BE2C (cell line): Measurements from ENCODE around the gene MCM5.

ENCODE experiments used
- DNase-seq: peaks from one replicate; pipeline ENCODE4 v3.0.0-alpha.2; 2020
- H3K27me3 ChIP-seq: fragments of 250-450 bp; sonication (Bioruptor Pico); 2 replicates; pipeline ENCODE4 v1.5.1; 2020; ENCODE audit warnings: mild to moderate bottlenecking
- H3K36me3 ChIP-seq: fragments of 250-450 bp; sonication (Bioruptor Pico); 2 replicates; pipeline ENCODE4 v1.5.1; 2020; ENCODE audit warnings: mild to moderate bottlenecking
- H3K4me1 ChIP-seq: fragments of 250-450 bp; sonication (Bioruptor Pico); 2 replicates; pipeline ENCODE4 v1.5.1; 2020
- H3K4me3 ChIP-seq: 2 replicates; pipeline ENCODE4 v1.5.1; 2011; ENCODE audit warnings: low read depth, low read length
- H3K9me3 ChIP-seq: fragments of 250-450 bp; sonication (Bioruptor Pico); 2 replicates; pipeline ENCODE4 v1.5.1; 2020
- TF ChIP-seq, protein P1 (sequence below): IDR thresholded peaks from 2 replicates; pipeline ENCODE4 v1.5.1; 2012; ENCODE audit warnings: mild to moderate bottlenecking, low read depth, low read length

The MCM5 gene

DNA sequence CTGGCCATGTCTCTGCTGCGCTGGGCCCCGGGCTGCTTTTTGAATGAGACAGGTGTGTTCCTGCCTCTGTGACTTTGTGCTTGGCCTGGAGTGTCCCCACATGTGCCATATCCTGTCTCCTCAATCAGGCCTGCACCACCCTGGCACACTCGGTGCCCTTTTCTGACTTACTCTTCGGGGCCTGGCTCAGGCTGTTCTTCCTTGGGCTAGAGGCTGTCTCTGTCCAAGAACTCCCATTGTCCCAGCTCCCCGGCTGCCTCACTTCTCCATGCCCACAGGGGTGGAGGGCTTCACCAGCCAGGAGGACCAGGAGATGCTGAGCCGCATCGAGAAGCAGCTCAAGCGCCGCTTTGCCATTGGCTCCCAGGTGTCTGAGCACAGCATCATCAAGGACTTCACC, 23.0 kb downstream of the MCM5 start:
- Histone ChIP-seq H3K9me3 (no peaks in the 10 kb centered on the region), H3K36me3 (peaks cover 80% of the 10 kb centered on the region), H3K4me1 (no peaks in the 10 kb centered on the region), H3K27me3 (no peaks in the 10 kb centered on the region), H3K4me3 (no peak overlapping the region)
- TF ChIP-seq, protein P1, sequence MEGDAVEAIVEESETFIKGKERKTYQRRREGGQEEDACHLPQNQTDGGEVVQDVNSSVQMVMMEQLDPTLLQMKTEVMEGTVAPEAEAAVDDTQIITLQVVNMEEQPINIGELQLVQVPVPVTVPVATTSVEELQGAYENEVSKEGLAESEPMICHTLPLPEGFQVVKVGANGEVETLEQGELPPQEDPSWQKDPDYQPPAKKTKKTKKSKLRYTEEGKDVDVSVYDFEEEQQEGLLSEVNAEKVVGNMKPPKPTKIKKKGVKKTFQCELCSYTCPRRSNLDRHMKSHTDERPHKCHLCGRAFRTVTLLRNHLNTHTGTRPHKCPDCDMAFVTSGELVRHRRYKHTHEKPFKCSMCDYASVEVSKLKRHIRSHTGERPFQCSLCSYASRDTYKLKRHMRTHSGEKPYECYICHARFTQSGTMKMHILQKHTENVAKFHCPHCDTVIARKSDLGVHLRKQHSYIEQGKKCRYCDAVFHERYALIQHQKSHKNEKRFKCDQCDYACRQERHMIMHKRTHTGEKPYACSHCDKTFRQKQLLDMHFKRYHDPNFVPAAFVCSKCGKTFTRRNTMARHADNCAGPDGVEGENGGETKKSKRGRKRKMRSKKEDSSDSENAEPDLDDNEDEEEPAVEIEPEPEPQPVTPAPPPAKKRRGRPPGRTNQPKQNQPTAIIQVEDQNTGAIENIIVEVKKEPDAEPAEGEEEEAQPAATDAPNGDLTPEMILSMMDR = no peak
- no peak for DNase-seq

DNA sequence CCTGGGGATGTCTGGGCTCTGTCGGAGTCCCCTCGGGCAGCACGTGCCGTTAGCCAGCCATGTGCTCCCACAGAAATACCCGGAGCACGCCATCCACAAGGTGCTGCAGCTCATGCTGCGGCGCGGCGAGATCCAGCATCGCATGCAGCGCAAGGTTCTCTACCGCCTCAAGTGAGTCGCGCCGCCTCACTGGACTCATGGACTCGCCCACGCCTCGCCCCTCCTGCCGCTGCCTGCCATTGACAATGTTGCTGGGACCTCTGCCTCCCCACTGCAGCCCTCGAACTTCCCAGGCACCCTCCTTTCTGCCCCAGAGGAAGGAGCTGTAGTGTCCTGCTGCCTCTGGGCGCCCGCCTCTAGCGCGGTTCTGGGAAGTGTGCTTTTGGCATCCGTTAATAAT, 24.1 kb downstream of the MCM5 start:
- no peak for DNase-seq

DNA sequence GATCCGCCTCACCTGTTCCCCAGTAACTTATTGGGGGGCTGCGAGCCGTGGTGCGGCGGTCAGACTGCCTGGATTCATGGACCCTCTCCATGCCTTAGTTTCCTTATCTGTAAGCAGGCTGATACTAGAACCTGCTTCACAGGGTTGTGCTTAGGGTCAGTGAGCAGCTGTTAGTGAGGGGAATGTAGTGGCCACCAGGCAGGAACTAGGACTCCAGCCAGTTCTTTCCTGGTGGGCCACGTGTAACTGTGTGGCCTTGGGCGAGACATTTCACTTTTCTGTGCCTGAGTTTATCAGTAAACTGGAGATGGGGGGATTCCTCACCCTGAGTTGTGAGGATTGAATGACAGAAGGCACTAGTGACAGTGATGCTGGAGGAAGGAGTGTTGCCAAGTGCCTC, 24.8 kb downstream of the MCM5 start:
- TF ChIP-seq, protein P1 = no peak
- Histone ChIP-seq H3K36me3 (peaks cover 62% of the 10 kb centered on the region), H3K4me3 (no peak overlapping the region)

More for the DNA sequence above, 24.1 kb downstream of the MCM5 start:
- H3K4me3 ChIP-seq = no peak overlapping the region
- H3K4me1 ChIP-seq = no peaks in the 10 kb centered on the region
- no peaks in the 10 kb centered on the region for H3K27me3 ChIP-seq
- TF ChIP-seq, protein P1 = no peak
- peaks cover 68% of the 10 kb centered on the region for H3K36me3 ChIP-seq
- H3K9me3 ChIP-seq = no peaks in the 10 kb centered on the region

DNA sequence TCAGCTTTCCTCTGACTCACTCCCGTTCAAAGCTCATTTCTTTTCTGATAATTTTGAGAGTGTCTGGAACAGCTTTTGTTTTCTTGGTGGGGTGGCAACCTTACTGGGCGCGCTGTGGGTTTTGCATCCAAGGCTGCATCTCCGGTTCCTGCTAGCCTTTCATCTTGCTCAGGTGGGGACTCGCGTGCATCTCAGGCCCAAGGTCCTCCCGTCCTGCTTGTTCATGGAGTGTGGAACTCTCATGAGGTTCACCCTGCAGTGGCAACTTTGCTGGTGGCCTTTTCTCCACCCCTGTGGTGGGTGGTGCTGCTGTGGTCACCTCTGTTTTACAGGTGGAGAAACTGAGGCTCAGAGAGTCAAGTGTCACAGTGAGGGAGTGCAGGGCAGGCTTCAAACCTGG, 25.6 kb downstream of the MCM5 start:
- H3K36me3 ChIP-seq = peaks cover 54% of the 10 kb centered on the region
- H3K9me3 ChIP-seq = no peaks in the 10 kb centered on the region
- TF ChIP-seq, protein P1 = no peak
- H3K4me1 ChIP-seq = no peaks in the 10 kb centered on the region
- DNase-seq = no peak
- H3K4me3 ChIP-seq = no peak overlapping the region
- no peaks in the 10 kb centered on the region for H3K27me3 ChIP-seq

More for the DNA sequence above, 24.8 kb downstream of the MCM5 start:
- H3K9me3 ChIP-seq = no peaks in the 10 kb centered on the region
- no peak for DNase-seq
- no peaks in the 10 kb centered on the region for H3K27me3 ChIP-seq
- H3K4me1 ChIP-seq = no peaks in the 10 kb centered on the region

DNA sequence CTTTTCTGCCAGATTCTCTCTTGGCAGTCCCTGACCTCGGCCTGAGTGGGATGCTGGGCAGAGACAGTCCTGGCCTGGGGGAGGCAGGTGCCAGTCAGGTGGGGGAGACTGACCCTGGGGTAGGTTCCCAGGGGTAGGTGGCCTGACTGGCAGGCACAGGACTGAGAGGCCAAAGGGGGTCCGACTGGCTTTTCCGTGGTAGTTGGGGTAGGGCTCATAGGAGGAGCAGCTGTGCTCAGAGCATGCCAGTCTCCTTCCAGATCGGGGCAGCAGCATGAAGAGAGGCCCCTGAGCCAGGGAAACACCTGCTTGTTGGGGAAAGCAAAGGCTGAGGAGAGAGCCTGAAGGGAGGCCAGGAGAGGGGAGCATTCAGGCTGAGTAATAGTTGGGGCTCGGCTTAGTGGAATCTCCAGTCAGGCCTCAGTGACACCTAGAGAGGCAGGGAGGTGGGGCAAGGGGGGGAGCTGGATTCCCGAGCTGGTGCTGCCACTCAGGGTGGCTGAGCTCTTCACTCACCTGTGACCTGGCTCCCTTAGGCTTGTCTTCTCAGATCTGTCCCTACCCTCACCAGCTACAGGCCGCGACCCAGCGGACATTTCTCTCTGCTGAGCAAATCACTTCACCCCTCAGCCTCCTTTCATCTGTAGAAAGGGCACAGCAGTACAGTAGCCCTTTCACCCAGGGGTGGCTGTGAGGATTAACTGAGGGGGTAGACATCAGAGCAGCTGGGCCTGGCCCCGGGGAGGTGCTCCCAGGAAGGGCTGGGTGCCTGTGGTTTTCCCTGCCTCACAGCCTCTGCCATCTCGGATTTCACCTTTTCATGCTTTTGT, 26.2 kb downstream of the MCM5 start:
- no peak for DNase-seq
- Histone ChIP-seq H3K27me3 (no peaks in the 10 kb centered on the region), H3K4me1 (no peaks in the 10 kb centered on the region), H3K9me3 (no peaks in the 10 kb centered on the region), H3K36me3 (peaks cover 47% of the 10 kb centered on the region), H3K4me3 (no peak overlapping the region)
- TF ChIP-seq, protein P1 = no peak

DNA sequence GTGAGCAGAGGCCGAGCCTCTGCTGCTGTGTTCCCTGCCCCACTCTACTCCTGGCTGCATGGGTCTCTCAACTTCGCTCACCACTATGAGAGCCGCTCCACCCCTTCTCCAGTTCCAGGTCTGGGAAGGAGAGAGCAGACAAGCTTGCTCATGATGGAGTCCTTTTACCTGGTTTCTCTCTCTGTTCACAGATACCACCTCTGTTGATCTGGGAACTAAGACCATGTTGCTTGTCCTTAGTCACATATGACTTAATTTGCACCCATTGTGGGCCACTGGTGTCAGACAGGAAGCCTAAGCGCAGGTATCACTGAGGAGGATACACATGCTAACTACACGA, 26.8 kb downstream of the MCM5 start:
- no peak for DNase-seq
- peaks cover 44% of the 10 kb centered on the region for H3K36me3 ChIP-seq
- no peaks in the 10 kb centered on the region for H3K9me3 ChIP-seq
- no peaks in the 10 kb centered on the region for H3K27me3 ChIP-seq
- H3K4me1 ChIP-seq = no peaks in the 10 kb centered on the region
- TF ChIP-seq, protein P1 = no peak
- H3K4me3 ChIP-seq = no peak overlapping the region
